Left ventricle myocardium inferior (tissue), 1 donor: ENCODE measurements around the gene UBTD1. TPM values are rescaled to one million over a fixed set of nuclear protein-coding genes. Genes with fewer than 3 reads are reported as not detected.

ENCODE experiments used
- DNase-seq: peaks from one replicate; pipeline ENCODE4 v3.0.0-alpha.2; 2020
- H3K27ac ChIP-seq: fragments of 200-600 bp; replicated peaks from 2 replicates; pipeline ENCODE4 v1.8.0; 2021
- H3K27me3 ChIP-seq: fragments of 200-600 bp; 2 replicates; pipeline ENCODE4 v1.8.0; 2021; ENCODE audit warnings: low read depth
- H3K36me3 ChIP-seq: fragments of 200-600 bp; 2 replicates; pipeline ENCODE4 v1.8.0; 2021
- H3K4me1 ChIP-seq: fragments of 200-600 bp; 2 replicates; pipeline ENCODE4 v1.8.0; 2021
- H3K4me3 ChIP-seq: fragments of 200-600 bp; 2 replicates; pipeline ENCODE4 v1.8.0; 2021; ENCODE audit warnings: mild to moderate bottlenecking, moderate library complexity
- H3K9me3 ChIP-seq: fragments of 200-600 bp; replicated peaks from 2 replicates; pipeline ENCODE4 v1.8.0; 2021
- intact Hi-C: fragments of 100-400 bp; cut with micrococcal nuclease; formaldehyde crosslinking; loops from one replicate; pipeline ENCODE4 v1.11.0; 2022
- total RNA-seq: library from RNA; stranded (reverse); fragmentation: NEBNext Ultra II Directional; extraction: Animal tissue kit (Norgen Biotek cat#: 25700); gene quantifications from one replicate; pipeline ENCODE4 v1.2.1, GENCODE V29; 2021
- TF ChIP-seq, protein P1 (sequence below): fragments of 200-600 bp; IDR thresholded peaks from 2 replicates; pipeline ENCODE4 v1.8.0; 2021; ENCODE audit warnings: antibody characterized with exemption, mild to moderate bottlenecking, borderline replicate concordance
- donor health status: DM: no; HTN: yes; CAD: no; lungs with severe emphysema.

The UBTD1 gene
- total RNA-seq, 1 donor from 2014 or later: 17.1 TPM

GRCh38 chr10:97502916-97503315 lies 4.2 kb downstream of the UBTD1 start:
- no peak overlapping the region for H3K4me3 ChIP-seq

GRCh38 chr10:97503406-97503805 lies 4.7 kb downstream of the UBTD1 start:
- H3K4me3 ChIP-seq: no peak overlapping the region
- H3K27me3 ChIP-seq: no peaks in the 10 kb centered on the region
- TF ChIP-seq, protein P1, sequence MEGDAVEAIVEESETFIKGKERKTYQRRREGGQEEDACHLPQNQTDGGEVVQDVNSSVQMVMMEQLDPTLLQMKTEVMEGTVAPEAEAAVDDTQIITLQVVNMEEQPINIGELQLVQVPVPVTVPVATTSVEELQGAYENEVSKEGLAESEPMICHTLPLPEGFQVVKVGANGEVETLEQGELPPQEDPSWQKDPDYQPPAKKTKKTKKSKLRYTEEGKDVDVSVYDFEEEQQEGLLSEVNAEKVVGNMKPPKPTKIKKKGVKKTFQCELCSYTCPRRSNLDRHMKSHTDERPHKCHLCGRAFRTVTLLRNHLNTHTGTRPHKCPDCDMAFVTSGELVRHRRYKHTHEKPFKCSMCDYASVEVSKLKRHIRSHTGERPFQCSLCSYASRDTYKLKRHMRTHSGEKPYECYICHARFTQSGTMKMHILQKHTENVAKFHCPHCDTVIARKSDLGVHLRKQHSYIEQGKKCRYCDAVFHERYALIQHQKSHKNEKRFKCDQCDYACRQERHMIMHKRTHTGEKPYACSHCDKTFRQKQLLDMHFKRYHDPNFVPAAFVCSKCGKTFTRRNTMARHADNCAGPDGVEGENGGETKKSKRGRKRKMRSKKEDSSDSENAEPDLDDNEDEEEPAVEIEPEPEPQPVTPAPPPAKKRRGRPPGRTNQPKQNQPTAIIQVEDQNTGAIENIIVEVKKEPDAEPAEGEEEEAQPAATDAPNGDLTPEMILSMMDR: no peak
- H3K27ac ChIP-seq: peak overlapping the region; percentile 67
- intact Hi-C loops: no loop called here
- H3K4me1 ChIP-seq: peaks cover 64% of the 10 kb centered on the region
- no peaks in the 10 kb centered on the region for H3K36me3 ChIP-seq
- DNase-seq: peak; percentile 42
- no peaks in the 10 kb centered on the region for H3K9me3 ChIP-seq

More at GRCh38 chr10:97502916-97503315, 4.2 kb downstream of the UBTD1 start:
- no peaks in the 10 kb centered on the region for H3K27me3 ChIP-seq
- no peak for DNase-seq
- intact Hi-C loops: no loop called here
- TF ChIP-seq, protein P1: no peak
- H3K4me1 ChIP-seq: peaks cover 67% of the 10 kb centered on the region
- H3K36me3 ChIP-seq: no peaks in the 10 kb centered on the region
- no peaks in the 10 kb centered on the region for H3K9me3 ChIP-seq
- H3K27ac ChIP-seq: peak overlapping the region; percentile 67

DNA sequence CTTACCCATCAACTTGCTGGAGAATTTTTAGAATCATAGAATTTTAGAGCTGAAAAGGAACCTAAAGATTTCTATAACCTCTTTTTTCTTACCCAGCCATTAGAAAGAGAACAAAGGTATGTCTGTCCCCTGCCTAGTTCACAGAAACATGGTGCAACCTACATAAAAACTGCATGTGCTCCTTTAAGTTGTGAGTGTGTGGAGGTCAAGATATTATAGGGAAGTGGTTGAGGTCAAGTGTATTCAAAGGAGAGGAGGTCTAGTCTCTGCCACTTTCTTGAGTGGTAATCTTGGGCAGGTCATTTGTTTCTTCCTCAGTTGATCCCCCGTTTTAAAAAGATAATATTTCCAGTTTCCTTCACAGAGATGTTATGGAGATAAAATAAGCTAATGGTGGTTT lies 6.4 kb downstream of the UBTD1 start:
- intact Hi-C loops: no loop called here
- Histone ChIP-seq H3K27ac (no peak overlapping the region), H3K9me3 (no peaks in the 10 kb centered on the region), H3K36me3 (no peaks in the 10 kb centered on the region), H3K4me3 (no peak overlapping the region), H3K27me3 (no peaks in the 10 kb centered on the region), H3K4me1 (peaks cover 51% of the 10 kb centered on the region)
- DNase-seq: no peak
- TF ChIP-seq, protein P1: no peak

- Histone ChIP-seq H3K36me3 (no peaks in the 10 kb centered on the region), H3K27ac (no peak overlapping the region), H3K4me3 (no peak overlapping the region), H3K9me3 (no peaks in the 10 kb centered on the region), H3K27me3 (no peaks in the 10 kb centered on the region), H3K4me1 (peaks cover 43% of the 10 kb centered on the region)
- TF ChIP-seq, protein P1: no peak
- intact Hi-C loops: no loop called here
- no peak for DNase-seq
These were observed 7.7 kb downstream of the UBTD1 start for GRCh38 chr10:97506199-97506991.

GRCh38 chr10:97508342-97508741 lies 9.6 kb downstream of the UBTD1 start:
- intact Hi-C loops: no loop called here

More at GRCh38 chr10:97508342-97508741, 9.6 kb downstream of the UBTD1 start:
- TF ChIP-seq, protein P1: no peak
- Histone ChIP-seq H3K27ac (no peak overlapping the region), H3K4me1 (peaks cover 43% of the 10 kb centered on the region), H3K4me3 (no peak overlapping the region), H3K36me3 (no peaks in the 10 kb centered on the region), H3K27me3 (no peaks in the 10 kb centered on the region), H3K9me3 (no peaks in the 10 kb centered on the region)
- DNase-seq: no peak
